CD14-positive monocyte (primary cell): ENCODE data around the gene ETS1. TPM values are rescaled to one million over a fixed set of nuclear protein-coding genes. Genes with fewer than 3 reads are reported as not detected.
"Not testable (repeated sequence)": the region's sequence is repeated elsewhere in the genome, so short reads cannot be mapped to it uniquely, and the experiment has no call there.

Source experiments
- DNase-seq, 3 donors: peaks; one replicate each; pipeline ENCODE4 v3.0.0-alpha.2; 2011 to 2022
- H2AFZ ChIP-seq: 2 replicates; pipeline ENCODE4 v1.6.0; 2012; ENCODE audit warnings: mild to moderate bottlenecking, low read depth, low read length, inconsistent platforms; ENCODE audit not compliant: insufficient read depth, poor library complexity, severe bottlenecking
- H3K27ac ChIP-seq, 2 donors: 1 replicate in 1 of 2; 2 replicates in 1 of 2; pipeline ENCODE4 v1.5.1; 2012 to 2013; ENCODE audit warnings: low read length in 2 of 2, control low read depth in 1 of 2, inconsistent platforms in 1 of 2, low read depth in 1 of 2, mild to moderate bottlenecking in 1 of 2
- H3K27me3 ChIP-seq, 2 donors: one replicate each; pipeline versions ENCODE4 v1.6.0 to v1.6.1; 2011 to 2013; ENCODE audit warnings: low read length in 2 of 2; ENCODE audit not compliant: control insufficient read depth in 2 of 2, insufficient read depth in 2 of 2
- H3K36me3 ChIP-seq, 2 donors: replicated peaks in 1 of 2; 1 replicate in 1 of 2; 2 replicates in 1 of 2; pipeline versions ENCODE4 v1.5.1 to v1.6.1; 2012 to 2013; ENCODE audit warnings: low read length in 2 of 2, control low read depth in 1 of 2, inconsistent platforms in 1 of 2, mild to moderate bottlenecking in 1 of 2; ENCODE audit not compliant: insufficient read depth in 2 of 2, control insufficient read depth in 1 of 2
- H3K4me1 ChIP-seq, 2 donors: 1 replicate in 1 of 2; 2 replicates in 1 of 2; pipeline versions ENCODE4 v1.5.1 to v1.6.1; 2012 to 2013; ENCODE audit warnings: low read length in 2 of 2, control low read depth in 1 of 2, inconsistent platforms in 1 of 2, mild to moderate bottlenecking in 1 of 2, moderate library complexity in 1 of 2; ENCODE audit not compliant: insufficient read depth in 2 of 2, control insufficient read depth in 1 of 2
- H3K4me2 ChIP-seq: replicated peaks from 2 replicates; pipeline ENCODE3; 2012; ENCODE audit warnings: low read length, moderate library complexity, mild to moderate bottlenecking; ENCODE audit not compliant: poor library complexity, severe bottlenecking; ENCODE audit errors: extremely low read depth
- H3K4me3 ChIP-seq, 3 experiments: fragments of 200-600 bp in 1 of 3; sonication (generic) in 1 of 3; replicated peaks in 1 of 3; 1 replicate in 2 of 3; 2 replicates in 1 of 3; pipeline ENCODE4 v1.5.1; 2011 to 2013; ENCODE audit warnings: low read length in 3 of 3, mild to moderate bottlenecking in 3 of 3, control low read depth in 2 of 3, low read depth in 2 of 3, inconsistent platforms in 1 of 3, moderate library complexity in 1 of 3
- H3K79me2 ChIP-seq: 2 replicates; pipeline ENCODE4 v1.6.0; 2012; ENCODE audit warnings: mild to moderate bottlenecking, control low read depth, inconsistent platforms, low read length, moderate library complexity; ENCODE audit not compliant: insufficient read depth
- H3K9ac ChIP-seq: 2 replicates; pipeline ENCODE4 v1.6.0; 2017; ENCODE audit warnings: low read length, mild to moderate bottlenecking; ENCODE audit not compliant: insufficient read depth, poor library complexity, severe bottlenecking
- H3K9me3 ChIP-seq, 2 donors: replicated peaks in 1 of 2; 1 replicate in 1 of 2; 2 replicates in 1 of 2; pipeline versions ENCODE4 v1.5.1 to v1.6.1; 2012 to 2013; ENCODE audit warnings: low read length in 2 of 2, control low read depth in 1 of 2; ENCODE audit not compliant: control insufficient read depth in 1 of 2, insufficient read depth in 1 of 2
- H4K20me1 ChIP-seq: 2 replicates; pipeline ENCODE4 v1.6.0; 2012; ENCODE audit warnings: mild to moderate bottlenecking, low read length, control low read depth, moderate library complexity; ENCODE audit not compliant: insufficient read depth
- H3K27ac Mint-ChIP-seq, 7 donors: one replicate each; pipeline ENCODE4 v1.8.0; 2020; ENCODE audit warnings: mild to moderate bottlenecking in 7 of 7, mixed read lengths in 7 of 7, moderate library complexity in 6 of 7, inconsistent platforms in 2 of 7
- H3K27me3 Mint-ChIP-seq, 3 donors: one replicate each; pipeline ENCODE4 v1.8.0; 2021 to 2022; ENCODE audit warnings: low read depth in 3 of 3, mild to moderate bottlenecking in 3 of 3, mixed read lengths in 3 of 3, moderate library complexity in 3 of 3, inconsistent platforms in 1 of 3
- H3K36me3 Mint-ChIP-seq, 2 donors: one replicate each; pipeline ENCODE4 v1.8.0; 2020; ENCODE audit warnings: mixed read lengths in 2 of 2, inconsistent platforms in 1 of 2, mild to moderate bottlenecking in 1 of 2
- H3K4me1 Mint-ChIP-seq: one replicate; pipeline ENCODE4 v1.8.0; 2020; ENCODE audit warnings: mild to moderate bottlenecking, mixed read lengths
- H3K4me3 Mint-ChIP-seq, 2 donors: one replicate each; pipeline ENCODE4 v1.8.0; 2020; ENCODE audit warnings: mild to moderate bottlenecking in 2 of 2, mixed read lengths in 2 of 2, moderate library complexity in 1 of 2
- H3K9me3 Mint-ChIP-seq, 7 donors: one replicate each; pipeline ENCODE4 v1.8.0; 2020 to 2022; ENCODE audit warnings: mixed read lengths in 7 of 7, mild to moderate bottlenecking in 6 of 7, moderate library complexity in 6 of 7, inconsistent platforms in 2 of 7
- CTCF ChIP-seq: fragments of 200-600 bp; IDR thresholded peaks from one replicate; pipeline ENCODE4 v1.8.0; 2022; ENCODE audit warnings: antibody characterized with exemption, mild to moderate bottlenecking
- WGBS: methylation state at CpG from one replicate; pipeline ENCODE4 v1.1.5; 2013; ENCODE audit warnings: missing lambda C conversion rate; ENCODE audit not compliant: insufficient coverage; 5-methylcytosine and 5-hydroxymethylcytosine counted together
- intact Hi-C, 2 donors: fragments of 100-400 bp; cut with micrococcal nuclease; formaldehyde crosslinking; loops; one replicate each; pipeline versions ENCODE4 v1.15.0 to v1.15.1; 2023
- polyA plus RNA-seq, 3 donors: library from polyadenylated mRNA; depleted of rRNA in 1 of 3; unstranded in 2 of 3; stranded (reverse) in 1 of 3; fragments of 300-500 nt in 2 of 3; fragments of >200 nt in 1 of 3; fragmentation: Illumina TruSeq in 2 of 3; gene quantifications; 1 replicate in 2 of 3; 2 replicates in 1 of 3; pipeline ENCODE4 v1.2.3, GENCODE V29; 2012 to 2021

The ETS1 gene
- polyA plus RNA-seq, 3 donors: 0.67 to 1.6 (median 1.6) TPM

- DNase-seq: no peak
- Mint-ChIP-seq H3K4me3 (no peak overlapping the region), H3K27me3 (peaks cover 1 to 4% (median 2%) of the 10 kb centered on the region in 3 donors), H3K9me3 (no peaks in the 10 kb centered on the region), H3K4me1 (no peaks in the 10 kb centered on the region), H3K27ac (no peak overlapping the region), H3K36me3 (no peaks in the 10 kb centered on the region)
- H2AFZ ChIP-seq: no peak overlapping the region
- 96% methylated on average over 25 of the region's 26 CpGs for WGBS
- no peak overlapping the region for H3K27ac ChIP-seq
- H3K27me3 ChIP-seq: no peaks in the 10 kb centered on the region
- no peaks in the 10 kb centered on the region for H4K20me1 ChIP-seq
- no peak for TF ChIP-seq CTCF
- H3K36me3 ChIP-seq: no peaks in the 10 kb centered on the region
- no peak overlapping the region for H3K4me3 ChIP-seq
- no peak overlapping the region for H3K4me2 ChIP-seq
- intact Hi-C loops: no loop called here
- no peak overlapping the region for H3K9ac ChIP-seq
- H3K4me1 ChIP-seq: no peaks in the 10 kb centered on the region
- H3K9me3 ChIP-seq: no peaks in the 10 kb centered on the region
- H3K79me2 ChIP-seq: no peaks in the 10 kb centered on the region
Measured at GRCh38 chr11:128451652-128452470, 135.5 kb downstream of the ETS1 start.

GRCh38 chr11:128450882-128451651 lies 136.3 kb downstream of the ETS1 start:
- H3K9me3 ChIP-seq: no peaks in the 10 kb centered on the region
- H3K4me2 ChIP-seq: no peak overlapping the region
- DNase-seq: no peak
- no peaks in the 10 kb centered on the region for H3K9me3 Mint-ChIP-seq
- no peak overlapping the region for H3K4me3 Mint-ChIP-seq
- H3K27ac ChIP-seq: no peak overlapping the region
- no peaks in the 10 kb centered on the region for H3K4me1 Mint-ChIP-seq
- no peaks in the 10 kb centered on the region for H3K79me2 ChIP-seq
- H3K9ac ChIP-seq: no peak overlapping the region
- H2AFZ ChIP-seq: no peak overlapping the region
- H3K27me3 ChIP-seq: no peaks in the 10 kb centered on the region
- H3K4me3 ChIP-seq: no peak overlapping the region
- H4K20me1 ChIP-seq: no peaks in the 10 kb centered on the region
- H3K27ac Mint-ChIP-seq: no peak overlapping the region
- peaks cover 1 to 4% (median 2%) of the 10 kb centered on the region in 3 donors for H3K27me3 Mint-ChIP-seq
- H3K36me3 Mint-ChIP-seq: no peaks in the 10 kb centered on the region
- WGBS: 93% methylated on average over 13 of the region's 21 CpGs
- intact Hi-C loops: no loop called here
- no peaks in the 10 kb centered on the region for H3K36me3 ChIP-seq
- no peak for TF ChIP-seq CTCF
- no peaks in the 10 kb centered on the region for H3K4me1 ChIP-seq

- H3K4me3 Mint-ChIP-seq, H3K4me1 Mint-ChIP-seq, H3K4me2 ChIP-seq, H3K79me2 ChIP-seq, H4K20me1 ChIP-seq, H3K27me3 Mint-ChIP-seq, H3K36me3 Mint-ChIP-seq, H3K4me1 ChIP-seq, H3K9me3 ChIP-seq, H3K27me3 ChIP-seq, DNase-seq, H3K27ac Mint-ChIP-seq, H3K4me3 ChIP-seq, H2AFZ ChIP-seq, H3K9ac ChIP-seq, intact Hi-C loops, H3K36me3 ChIP-seq, H3K27ac ChIP-seq, H3K9me3 Mint-ChIP-seq: not testable (repeated sequence)
- no CpG with 5 or more reads among the region's 4 CpGs for WGBS
Measured at GRCh38 chr11:128450425-128450824, 136.9 kb downstream of the ETS1 start.
